HG02763 (cell line): ENCODE measurements around the gene HSDL1.
A peak's percentile ranks its signal among the peaks of the same experiment; 100 is the strongest.

Source experiments
- ATAC-seq: cut with Tn5 transposase; IDR thresholded peaks from one replicate; pipeline ENCODE4 v1.9.1; 2021; ENCODE audit warnings: mild to moderate bottlenecking, moderate library complexity; ENCODE audit not compliant: unreplicated experiment

Gene HSDL1

DNA sequence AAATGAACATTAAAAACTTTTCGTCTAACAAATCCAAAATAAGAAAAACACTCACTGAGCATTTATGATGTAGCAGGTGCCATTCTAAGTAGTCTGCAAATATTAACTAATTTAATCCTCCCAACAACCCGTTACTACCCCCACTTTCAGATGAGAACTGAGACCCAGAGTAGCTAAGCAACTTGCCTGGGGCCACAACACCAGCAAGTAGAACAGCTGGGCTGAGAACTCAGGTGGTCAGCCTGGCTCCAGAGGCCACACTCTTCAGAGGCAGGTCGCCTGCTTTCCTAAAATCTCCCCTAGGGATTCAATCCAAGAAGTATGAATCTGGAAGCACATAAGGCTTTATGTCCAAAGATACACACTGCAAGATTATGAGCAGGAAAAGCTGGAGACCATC, 34.5 kb downstream of the HSDL1 start:
- no peak for ATAC-seq

DNA sequence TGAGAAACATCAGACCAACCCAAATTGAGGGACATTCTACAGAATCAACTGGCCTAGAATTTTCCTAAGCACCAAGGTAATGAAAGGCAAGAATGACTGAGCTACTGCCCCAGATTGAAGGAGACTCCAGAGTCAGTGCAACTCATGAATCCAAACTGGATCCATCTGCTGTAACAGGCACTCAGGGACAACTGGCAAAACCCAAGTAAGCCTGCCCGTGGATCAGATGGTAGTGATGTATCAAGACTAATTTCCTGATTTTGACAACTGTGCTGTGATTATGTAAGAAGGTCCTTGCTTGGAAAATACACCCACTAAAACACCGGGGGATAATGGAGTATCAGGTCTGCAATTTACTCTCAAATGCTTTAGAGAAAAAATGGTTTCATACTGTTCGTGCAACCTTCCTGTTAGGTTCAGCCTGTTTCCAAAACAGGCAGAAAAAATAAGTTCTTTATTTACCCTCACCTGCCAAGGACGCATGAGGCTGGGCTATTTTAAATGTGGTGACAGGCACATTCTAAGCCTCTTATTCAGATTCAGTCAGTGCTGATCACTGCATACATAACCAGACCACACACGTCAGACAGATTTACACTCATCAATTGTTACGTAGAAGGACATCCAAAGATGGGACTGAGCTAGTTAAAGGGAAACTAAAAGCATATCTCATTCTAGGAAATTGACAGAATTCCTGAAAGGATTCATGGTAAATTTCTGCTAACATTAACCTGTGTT, 35.2 kb downstream of the HSDL1 start:
- no peak for ATAC-seq

DNA sequence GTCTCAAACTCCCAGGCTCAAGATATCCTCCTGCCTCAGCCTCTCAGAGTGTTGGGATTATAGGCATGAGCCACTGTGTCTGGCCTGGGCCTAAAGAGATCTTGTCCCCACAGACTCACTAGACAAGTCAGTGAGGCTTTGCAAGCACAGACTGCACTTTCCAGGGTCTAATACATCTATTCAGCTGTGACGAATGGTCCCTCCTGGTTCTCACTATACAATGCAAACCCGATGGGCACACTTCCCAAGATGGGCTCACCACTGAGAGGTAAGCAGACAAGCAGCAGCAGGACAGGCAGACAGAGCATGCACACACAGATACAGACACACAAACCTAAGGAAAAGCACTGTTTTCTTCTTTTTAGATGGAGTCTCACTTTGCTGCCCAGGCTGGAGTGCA, 37.1 kb downstream of the HSDL1 start:
- ATAC-seq = no peak

DNA sequence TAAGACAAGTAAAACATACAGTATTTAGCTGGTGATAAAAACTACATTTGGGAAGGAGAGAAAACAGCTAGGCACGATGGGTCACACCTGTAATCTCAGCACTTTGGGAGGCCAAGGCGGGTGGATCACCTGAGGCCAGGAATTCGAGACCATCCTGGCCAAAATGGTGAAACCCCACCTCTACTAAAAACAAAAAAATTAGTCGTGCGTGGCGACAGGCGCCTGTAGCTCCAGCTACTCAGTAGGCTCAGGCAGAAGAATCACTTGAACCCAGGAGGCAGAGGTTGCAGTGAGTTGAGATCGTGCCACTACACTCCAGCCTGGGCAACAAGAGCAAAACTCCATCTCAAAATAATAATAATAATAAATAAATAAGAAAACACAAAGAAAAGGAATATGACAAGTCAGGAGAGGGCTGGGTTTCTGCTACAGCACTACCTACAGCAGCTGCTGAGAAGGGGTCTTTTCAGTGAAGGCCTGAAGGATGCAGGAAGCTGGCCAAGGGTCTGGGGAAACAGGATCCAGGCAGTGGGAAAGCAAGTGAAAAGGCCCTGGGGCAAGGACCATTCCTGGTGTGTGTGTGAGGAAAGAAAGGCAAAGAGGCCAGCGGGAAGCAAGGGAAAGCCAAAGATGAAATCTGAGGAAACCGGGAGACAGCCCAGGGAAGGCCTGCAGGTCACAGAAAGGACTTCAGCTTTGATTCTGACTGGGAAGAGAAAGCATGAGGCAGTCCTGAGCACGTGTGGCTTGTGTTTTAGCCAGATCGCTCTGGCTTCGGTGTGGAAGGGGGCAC, 38.8 kb downstream of the HSDL1 start:
- ATAC-seq = no peak

DNA sequence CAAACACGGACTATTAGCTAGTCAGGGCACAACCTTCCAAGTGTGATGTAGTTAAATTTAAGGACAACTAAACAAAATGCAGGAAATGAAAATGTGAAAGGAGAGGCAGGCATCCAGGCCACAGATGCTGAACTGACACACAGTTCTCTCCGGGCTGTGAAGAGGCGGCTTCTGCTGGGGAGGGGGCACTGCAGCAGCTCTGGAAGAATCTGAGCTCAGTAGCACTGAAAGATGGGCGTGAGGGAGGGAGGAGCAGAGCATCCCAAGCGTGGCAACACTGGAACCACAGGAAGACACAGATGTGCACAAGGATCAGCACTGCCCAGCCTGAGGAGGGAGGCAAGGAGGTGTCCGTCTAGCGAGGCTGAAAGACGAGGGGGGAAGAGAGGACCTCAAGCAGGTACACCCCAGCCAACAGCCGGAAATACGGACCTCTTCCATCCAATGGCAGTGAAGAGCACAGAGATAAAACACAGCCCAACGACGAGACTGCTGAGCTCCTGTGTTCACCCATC, 39.6 kb downstream of the HSDL1 start:
- no peak for ATAC-seq

DNA sequence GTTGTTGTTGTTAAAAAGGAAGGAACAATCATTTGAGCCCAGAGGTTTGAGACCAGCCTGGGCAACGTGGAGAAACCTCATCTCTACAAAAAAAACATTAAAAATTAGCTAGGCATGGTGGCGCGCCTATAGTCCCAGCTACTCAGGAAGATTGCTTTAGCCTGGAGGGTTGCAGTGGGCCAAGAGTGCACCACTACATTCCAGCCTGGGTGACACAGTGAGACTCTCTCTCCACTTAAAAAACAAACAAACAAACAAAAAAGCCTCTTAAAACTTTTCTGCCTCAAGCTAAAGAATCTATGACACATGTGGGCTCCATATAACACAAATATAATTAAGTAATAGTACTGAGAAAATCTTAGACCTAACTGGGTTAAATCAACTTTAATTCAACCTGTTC, 40.7 kb downstream of the HSDL1 start:
- ATAC-seq = no peak

DNA sequence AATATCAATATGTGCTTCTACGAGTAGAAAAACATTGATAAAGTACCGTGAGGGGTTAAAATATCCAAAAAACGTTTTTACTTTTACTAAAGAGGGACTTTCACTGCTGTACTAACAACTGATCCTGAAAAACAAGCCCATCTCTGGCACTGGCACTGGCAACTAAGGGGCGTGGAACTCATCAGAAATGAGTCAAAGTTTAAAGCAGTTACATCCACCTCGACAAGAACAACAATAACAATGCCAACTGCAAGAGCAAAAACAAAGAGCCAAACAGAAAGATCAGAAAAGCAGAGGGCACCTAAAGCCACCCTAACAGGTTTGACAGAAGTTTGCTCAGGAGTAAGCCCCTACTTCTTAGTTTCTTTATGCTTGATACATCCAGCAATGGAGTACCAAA, 41.3 kb downstream of the HSDL1 start:
- ATAC-seq = no peak

DNA sequence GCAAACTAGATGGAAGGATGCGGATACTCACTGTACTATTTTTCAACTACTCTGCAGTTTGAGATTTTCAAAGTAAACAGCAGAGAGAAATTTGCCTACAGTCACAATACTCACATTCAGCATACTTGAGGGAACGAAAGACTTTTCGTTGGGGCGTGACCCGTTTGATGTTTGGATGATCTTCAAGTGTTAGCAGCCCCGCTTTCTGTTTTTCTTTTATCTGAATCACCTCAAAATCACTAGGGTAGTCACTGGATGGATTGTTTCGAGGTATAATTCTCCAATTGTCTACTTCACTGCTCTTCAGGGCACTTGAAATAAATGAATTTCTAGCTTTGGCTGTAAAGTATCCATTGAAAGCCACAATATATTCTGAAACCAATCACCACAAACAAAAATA, 46.0 kb downstream of the HSDL1 start:
- ATAC-seq = no peak

DNA sequence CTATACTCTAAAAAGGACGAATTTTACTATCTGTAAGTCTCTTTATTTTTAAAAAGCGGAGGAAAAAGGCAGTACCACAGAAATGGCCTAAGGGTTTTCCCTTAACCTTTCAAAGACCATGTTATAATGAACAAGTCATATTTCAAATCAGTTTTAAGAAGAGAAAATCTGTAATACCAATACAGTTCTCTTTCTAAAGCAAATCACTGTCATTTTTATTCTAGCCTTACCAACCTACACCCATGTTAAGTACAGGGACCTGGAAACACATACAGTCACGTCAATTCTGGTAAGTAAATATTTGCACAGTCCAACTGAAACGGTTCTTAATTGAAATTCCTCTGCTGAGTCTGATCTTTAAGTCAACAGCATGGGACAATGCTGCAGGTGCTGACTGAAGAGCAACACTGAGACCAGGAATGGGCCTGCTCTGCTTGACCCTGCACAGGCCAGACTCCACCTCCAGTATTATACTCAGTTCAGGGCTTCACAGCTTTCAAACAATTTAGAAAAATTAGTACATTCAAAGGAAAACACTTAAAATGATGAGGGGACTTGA, 48.5 kb downstream of the HSDL1 start:
- no peak for ATAC-seq

DNA sequence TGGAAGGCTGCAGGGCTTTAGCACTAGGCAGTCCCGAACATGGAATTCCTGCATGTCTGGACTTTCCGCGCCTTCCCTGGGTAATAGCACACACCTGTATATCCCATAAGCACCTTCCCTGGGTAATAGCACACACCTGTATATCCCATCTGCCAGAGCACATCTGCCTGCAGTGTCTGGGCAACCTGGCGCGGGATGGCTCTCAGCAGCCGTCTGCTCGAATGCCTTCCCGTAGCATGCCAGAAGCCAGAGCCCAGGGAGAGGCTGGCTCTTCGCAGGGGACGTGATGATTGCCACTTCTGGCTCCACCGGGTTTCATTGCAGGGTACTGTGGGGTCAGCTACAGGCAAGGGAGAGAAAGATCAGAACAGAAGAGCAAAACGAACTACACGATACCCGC, 49.5 kb downstream of the HSDL1 start:
- ATAC-seq = no peak

DNA sequence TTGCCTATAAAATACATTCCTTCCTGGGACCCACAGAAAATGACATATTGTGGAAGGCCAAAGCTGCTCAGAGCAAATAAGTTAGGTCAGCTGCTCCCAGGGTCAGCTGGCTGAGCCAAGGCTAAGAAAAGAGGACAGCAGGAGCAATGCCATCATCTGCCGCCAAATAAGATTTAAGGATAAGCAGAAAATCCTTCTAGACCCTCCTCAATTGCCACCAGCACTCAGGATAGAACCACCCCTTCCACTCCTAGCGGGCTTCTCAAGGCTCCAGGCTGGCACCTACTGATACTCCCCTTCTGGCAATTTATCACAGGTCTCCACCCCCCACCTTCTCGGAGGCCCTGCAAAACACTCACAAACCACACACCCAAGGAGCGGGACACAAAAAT, 51.1 kb downstream of the HSDL1 start:
- no peak for ATAC-seq

DNA sequence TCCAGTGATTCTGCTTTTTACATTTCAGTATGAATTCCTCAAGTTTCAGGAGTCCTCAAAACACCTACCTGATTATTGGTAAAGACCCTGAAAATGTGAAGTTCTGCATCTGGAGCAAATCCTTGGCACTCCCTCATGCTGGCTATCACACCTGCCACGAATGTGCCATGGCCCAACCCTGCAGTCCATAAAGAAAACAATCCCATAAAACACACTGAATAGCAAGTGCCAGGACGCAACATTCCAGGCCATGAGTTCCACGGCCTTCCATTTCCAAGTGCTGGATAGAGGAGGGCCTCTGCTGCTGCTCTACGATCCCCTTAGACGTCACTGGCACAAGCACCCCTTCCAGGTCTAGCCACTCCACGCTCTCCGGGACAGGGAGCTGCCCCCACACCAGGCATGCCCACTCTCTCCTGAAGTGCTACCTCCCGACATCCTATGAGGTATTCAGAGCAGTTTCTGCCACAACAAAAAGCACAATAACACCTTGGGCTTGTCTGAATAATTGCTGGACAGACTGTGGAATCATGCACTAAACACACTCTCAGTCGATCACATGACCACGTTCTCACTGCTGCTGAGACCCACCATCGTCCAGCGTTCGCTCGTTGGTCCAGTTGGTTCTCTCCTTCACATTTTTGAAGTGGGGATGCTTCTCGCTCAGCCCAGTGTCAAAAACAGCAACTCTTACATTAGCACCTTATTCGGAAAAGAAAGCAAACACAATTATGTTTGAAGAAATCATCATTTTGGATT, 51.7 kb downstream of the HSDL1 start:
- no peak for ATAC-seq

DNA sequence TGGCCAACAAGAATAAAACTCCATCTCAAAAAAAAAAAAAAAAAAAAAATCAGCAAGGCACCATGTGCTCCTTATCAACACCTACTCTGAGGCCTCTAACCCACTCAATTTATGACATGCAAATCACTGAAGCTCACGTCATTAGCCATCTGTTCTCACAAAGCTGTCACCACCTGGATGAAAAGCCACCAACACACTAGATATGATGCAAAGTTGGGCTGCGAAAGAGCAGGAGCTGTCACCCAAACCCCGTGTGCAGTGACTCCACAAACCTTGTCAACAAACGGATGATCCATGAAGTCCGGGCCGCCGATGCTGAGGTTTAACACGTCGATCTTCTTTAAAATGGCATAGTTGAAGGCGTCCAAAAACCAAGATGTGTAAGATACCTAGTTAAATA, 53.5 kb downstream of the HSDL1 start:
- no peak for ATAC-seq

DNA sequence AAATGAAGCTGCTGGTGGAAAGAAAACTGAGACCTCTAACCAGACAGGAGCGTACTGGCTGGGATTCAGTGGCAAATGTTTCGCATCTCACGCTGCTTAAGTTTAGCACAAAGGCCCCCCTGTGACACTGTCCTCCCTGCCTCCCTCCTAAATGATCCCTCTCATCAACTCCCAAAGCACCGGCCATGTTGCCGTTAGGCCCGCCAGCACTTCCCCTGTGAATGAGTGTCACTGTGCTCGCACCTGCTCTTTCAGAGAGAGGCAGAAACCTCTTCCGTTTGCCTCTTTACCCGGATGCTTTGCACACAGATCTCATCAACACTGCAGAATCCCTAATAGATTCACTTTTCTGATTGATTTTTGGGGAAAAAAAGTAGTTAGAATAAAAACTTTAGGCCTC, 54.8 kb downstream of the HSDL1 start:
- no peak for ATAC-seq

DNA sequence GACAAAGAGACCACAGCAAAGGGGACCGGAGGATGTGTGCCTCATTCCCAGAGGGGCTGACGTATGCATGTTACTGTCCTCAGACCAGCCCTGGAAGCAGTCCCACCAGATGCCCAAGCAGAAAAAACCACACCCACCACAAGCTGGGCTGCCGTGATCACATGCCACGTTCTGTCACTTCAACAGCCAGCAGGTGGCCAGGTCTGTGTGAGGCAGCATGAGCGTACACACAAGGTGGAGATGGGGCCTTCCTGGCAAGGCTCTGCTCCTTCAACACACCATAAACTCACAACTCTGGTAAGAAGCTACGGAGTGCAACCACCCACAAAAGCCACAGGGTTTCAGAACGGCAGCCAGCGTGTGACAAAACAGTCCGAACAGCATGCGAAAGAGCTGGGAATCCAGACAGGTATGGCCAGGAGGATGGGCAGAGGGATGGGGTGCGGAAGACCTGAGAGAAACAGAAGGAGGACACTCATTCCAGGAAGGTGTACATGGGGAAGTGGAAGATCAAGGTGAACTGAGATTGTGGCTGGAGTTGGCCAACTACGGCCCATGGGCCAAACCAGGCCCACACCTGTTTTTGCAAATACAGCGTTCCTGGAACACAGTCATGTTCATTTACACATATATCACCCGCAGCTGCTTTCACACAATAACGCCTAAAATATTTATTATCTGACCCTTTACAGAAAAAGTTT, 56.1 kb downstream of the HSDL1 start:
- ATAC-seq = peak; percentile 74

DNA sequence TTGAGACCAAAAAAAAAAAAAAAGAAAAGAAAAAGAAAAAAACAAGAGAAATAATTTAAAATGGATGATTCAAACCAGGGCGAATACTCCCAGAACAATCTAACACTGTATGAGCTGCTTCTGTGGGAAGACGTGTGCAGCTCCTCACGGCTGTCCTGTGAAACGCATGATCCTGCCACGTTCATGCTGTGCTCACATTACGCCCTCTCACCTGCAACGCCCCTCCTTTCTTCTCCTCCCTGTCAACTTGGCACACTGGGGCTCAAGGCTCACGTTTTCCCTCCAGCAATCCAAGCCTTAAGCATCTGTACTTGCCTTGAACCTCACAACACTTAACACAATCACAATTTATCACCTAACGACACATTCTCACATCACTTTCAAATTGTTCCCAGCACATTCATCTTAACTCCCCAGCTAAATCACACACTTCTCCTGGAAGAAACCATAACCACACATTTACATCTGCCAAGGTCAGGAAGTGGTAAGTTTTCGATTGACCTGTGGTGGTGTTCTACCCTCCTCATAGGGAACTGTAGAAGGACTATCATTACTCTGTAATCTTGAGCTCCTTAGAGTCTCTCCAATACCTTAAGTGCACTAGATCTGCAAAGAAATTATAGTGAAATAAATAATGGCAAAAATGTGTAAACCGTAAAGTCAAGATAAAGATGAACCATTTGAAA, 57.4 kb downstream of the HSDL1 start:
- no peak for ATAC-seq

DNA sequence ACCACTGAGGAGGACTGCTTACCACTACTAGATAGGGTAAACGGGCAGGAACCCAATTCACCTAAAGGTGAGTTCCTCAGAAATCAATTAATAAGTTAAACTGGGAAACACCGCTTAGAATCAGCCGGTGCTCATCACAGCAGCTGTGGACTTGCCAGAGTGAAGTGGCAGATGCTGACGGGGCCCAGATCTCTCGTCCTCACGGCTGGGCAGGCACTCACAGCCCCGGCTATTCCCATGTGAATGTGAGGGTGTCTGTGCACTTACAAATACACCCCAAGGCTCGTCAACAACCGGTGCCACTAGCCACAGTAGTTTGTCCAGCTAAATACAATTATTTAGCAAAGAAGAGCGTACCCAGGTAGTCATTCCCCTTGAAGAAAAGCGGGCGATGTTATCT, 58.0 kb downstream of the HSDL1 start:
- no peak for ATAC-seq

DNA sequence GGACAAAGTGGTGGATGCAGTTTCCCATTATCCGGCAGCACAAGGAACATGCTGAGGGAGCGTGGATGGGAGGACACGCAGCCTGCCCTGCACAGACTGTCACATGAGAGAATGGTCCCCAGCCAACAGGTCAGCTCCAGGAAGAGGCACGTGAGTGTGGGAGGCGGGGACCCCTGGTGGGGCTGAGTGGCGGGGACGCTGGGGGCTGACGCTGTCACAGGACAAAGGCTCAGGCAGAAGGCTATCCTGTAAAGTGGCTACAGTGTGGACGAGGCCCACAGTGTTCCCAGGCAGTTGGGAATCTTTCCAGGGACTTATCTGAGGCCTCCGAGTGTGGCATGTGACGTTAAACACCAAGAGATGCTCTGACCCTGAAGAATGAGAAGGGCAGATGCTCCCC, 58.6 kb downstream of the HSDL1 start:
- no peak for ATAC-seq

DNA sequence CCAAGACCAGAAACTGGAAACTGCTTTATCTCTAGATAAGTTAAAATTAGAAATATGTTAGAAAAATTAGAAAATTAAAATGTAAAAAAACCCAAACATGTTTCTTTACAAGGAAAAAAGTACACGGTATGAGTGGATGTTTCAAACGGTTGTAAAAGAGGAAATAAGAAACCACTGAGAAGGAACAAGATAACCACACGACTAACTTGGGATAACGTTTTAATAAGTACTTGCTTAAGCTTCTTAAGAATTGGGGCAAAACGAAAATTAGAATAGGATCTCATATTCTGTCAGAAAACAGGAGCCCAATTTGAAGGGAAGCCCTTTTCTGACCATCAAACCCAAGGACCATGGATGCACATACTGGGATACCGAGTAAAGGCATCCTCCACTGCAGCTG, 59.2 kb downstream of the HSDL1 start:
- ATAC-seq = no peak

DNA sequence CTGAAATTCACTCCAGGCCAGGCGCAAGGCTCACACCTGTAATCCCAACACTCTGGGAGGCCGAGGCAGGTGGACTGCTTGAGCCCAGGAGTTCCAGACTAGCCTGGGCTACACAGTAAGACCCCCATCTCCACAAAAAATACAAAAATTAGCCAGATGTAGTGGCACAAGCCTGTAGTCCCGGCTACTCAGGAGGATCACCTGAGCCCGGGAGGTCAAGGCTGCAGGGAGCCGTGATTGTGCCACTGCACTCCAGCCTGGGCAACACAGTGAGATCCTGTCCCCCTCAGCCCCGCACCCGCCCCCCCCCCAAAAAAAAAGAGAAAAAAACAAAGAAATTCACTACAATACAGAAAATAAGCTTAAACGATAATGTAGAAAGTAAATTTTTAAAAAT, 59.7 kb downstream of the HSDL1 start:
- ATAC-seq = no peak
